H9 (cell line): ENCODE measurements around the gene RASGRP4. TPM values are rescaled to one million over a fixed set of nuclear protein-coding genes. Genes with fewer than 3 reads are reported as not detected.

Source experiments
- DNase-seq: peaks from one replicate; pipeline ENCODE4 v3.0.0-alpha.2; 2017
- H2AFZ ChIP-seq: one replicate; pipeline ENCODE4 v1.6.1; 2013; ENCODE audit warnings: mild to moderate bottlenecking, low read length, control low read depth, moderate library complexity
- H2AK5ac ChIP-seq: 2 replicates; pipeline ENCODE4 v1.6.1; 2013; ENCODE audit warnings: low read length, control low read depth, mixed read lengths; ENCODE audit not compliant: insufficient read length
- H2BK120ac ChIP-seq: one replicate; pipeline ENCODE4 v1.6.1; 2013; ENCODE audit warnings: low read depth, mild to moderate bottlenecking, low read length, control low read depth, inconsistent platforms; ENCODE audit not compliant: poor library complexity, severe bottlenecking
- H2BK12ac ChIP-seq: 2 replicates; pipeline ENCODE4 v1.6.1; 2013; ENCODE audit warnings: low read length, control low read depth, mixed read lengths, low read depth; ENCODE audit not compliant: insufficient read length
- H2BK15ac ChIP-seq: 2 replicates; pipeline ENCODE4 v1.6.1; 2013; ENCODE audit warnings: low read depth, low read length, control low read depth
- H2BK20ac ChIP-seq: one replicate; pipeline ENCODE4 v1.6.1; 2013; ENCODE audit warnings: low read depth, mild to moderate bottlenecking, low read length, control low read depth, inconsistent platforms; ENCODE audit not compliant: poor library complexity, severe bottlenecking
- H2BK5ac ChIP-seq: 2 replicates; pipeline ENCODE4 v1.6.1; 2013; ENCODE audit warnings: low read length, control low read depth, mixed read lengths; ENCODE audit not compliant: insufficient read length
- H3K14ac ChIP-seq: 2 replicates; pipeline ENCODE4 v1.6.1; 2013; ENCODE audit warnings: low read length, control low read depth; ENCODE audit not compliant: insufficient read depth
- H3K18ac ChIP-seq: 2 replicates; pipeline ENCODE4 v1.6.1; 2013; ENCODE audit warnings: low read depth, mild to moderate bottlenecking, mixed read lengths, low read length, control low read depth; ENCODE audit not compliant: insufficient read length
- H3K23ac ChIP-seq: 2 replicates; pipeline ENCODE4 v1.6.1; 2013; ENCODE audit warnings: low read length, control low read depth, mixed read lengths, low read depth; ENCODE audit not compliant: insufficient read length
- H3K23me2 ChIP-seq: 2 replicates; pipeline ENCODE4 v1.6.1; 2013; ENCODE audit warnings: low read depth, mild to moderate bottlenecking, mixed read lengths, low read length, control low read depth; ENCODE audit not compliant: insufficient read length, poor library complexity, severe bottlenecking
- H3K27ac ChIP-seq: 2 replicates; pipeline ENCODE4 v1.5.1; 2013; ENCODE audit warnings: low read length, control low read depth, mixed read lengths, low read depth; ENCODE audit not compliant: insufficient read length
- H3K27me3 ChIP-seq: 2 replicates; pipeline ENCODE4 v1.6.1; 2013; ENCODE audit warnings: low read length, control low read depth, inconsistent platforms; ENCODE audit not compliant: insufficient read depth
- H3K4ac ChIP-seq: 2 replicates; pipeline ENCODE4 v1.6.1; 2013; ENCODE audit warnings: low read depth, mild to moderate bottlenecking, control low read depth, inconsistent platforms, low read length, moderate library complexity
- H3K4me1 ChIP-seq: 2 replicates; pipeline ENCODE4 v1.6.1; 2013; ENCODE audit warnings: low read length, control low read depth, inconsistent platforms; ENCODE audit not compliant: insufficient read depth
- H3K4me2 ChIP-seq: 2 replicates; pipeline ENCODE4 v1.6.1; 2013; ENCODE audit warnings: low read length, control low read depth, mixed read lengths; ENCODE audit not compliant: insufficient read length, insufficient read depth
- H3K56ac ChIP-seq: 2 replicates; pipeline ENCODE4 v1.6.1; 2013; ENCODE audit warnings: low read depth, mild to moderate bottlenecking, mixed read lengths, low read length, control low read depth; ENCODE audit not compliant: insufficient read length
- H3K79me1 ChIP-seq: 2 replicates; pipeline ENCODE4 v1.6.1; 2013; ENCODE audit warnings: low read depth, mild to moderate bottlenecking, moderate library complexity, low read length, control low read depth, inconsistent platforms; ENCODE audit not compliant: insufficient read depth, poor library complexity, severe bottlenecking
- H3K79me2 ChIP-seq: 2 replicates; pipeline ENCODE4 v1.6.1; 2013; ENCODE audit warnings: low read length, control low read depth, inconsistent platforms; ENCODE audit not compliant: insufficient read depth
- H3K9ac ChIP-seq: 2 replicates; pipeline ENCODE4 v1.6.1; 2013; ENCODE audit warnings: low read length, control low read depth, mixed read lengths; ENCODE audit not compliant: insufficient read length; ENCODE audit errors: extremely low read depth
- H3K9me3 ChIP-seq: one replicate; pipeline ENCODE4 v1.6.1; 2013; ENCODE audit warnings: low read depth, low read length, inconsistent platforms; ENCODE audit not compliant: control insufficient read depth
- H3T11ph ChIP-seq: one replicate; pipeline ENCODE4 v1.6.1; 2013; ENCODE audit warnings: mild to moderate bottlenecking, low read length, control low read depth, inconsistent platforms
- H4K20me1 ChIP-seq: one replicate; pipeline ENCODE4 v1.6.1; 2013; ENCODE audit not compliant: control insufficient read depth, insufficient read length, insufficient read depth
- H4K5ac ChIP-seq: 2 replicates; pipeline ENCODE4 v1.6.1; 2013; ENCODE audit warnings: low read depth, mild to moderate bottlenecking, mixed read lengths, low read length, control low read depth; ENCODE audit not compliant: insufficient read length
- H4K8ac ChIP-seq: replicated peaks from 2 replicates; pipeline ENCODE4 v1.6.1; 2013; ENCODE audit warnings: low read length, control low read depth, mixed read lengths, low read depth; ENCODE audit not compliant: insufficient read length
- H4K91ac ChIP-seq: 2 replicates; pipeline ENCODE4 v1.6.1; 2013; ENCODE audit warnings: low read depth, mild to moderate bottlenecking, moderate library complexity, mixed read lengths, low read length, control low read depth; ENCODE audit not compliant: insufficient read length
- H3K27ac Mint-ChIP-seq, 3 experiments: 2 replicates in 2 of 3; 3 replicates in 1 of 3; pipeline ENCODE4 v1.8.0; 2020 to 2021; ENCODE audit warnings: mixed read lengths in 3 of 3, mild to moderate bottlenecking in 1 of 3, moderate library complexity in 1 of 3
- H3K27me3 Mint-ChIP-seq: 2 replicates; pipeline ENCODE4 v1.8.0; 2021; ENCODE audit warnings: low read depth, mild to moderate bottlenecking, moderate library complexity, mixed read lengths
- H3K36me3 Mint-ChIP-seq, 3 experiments: 2 replicates in 2 of 3; 3 replicates in 1 of 3; pipeline ENCODE4 v1.8.0; 2020 to 2021; ENCODE audit warnings: low read depth in 3 of 3, mixed read lengths in 3 of 3; ENCODE audit not compliant: insufficient read depth in 1 of 3
- H3K4me1 Mint-ChIP-seq, 2 experiments: 2 replicates each; pipeline ENCODE4 v1.8.0; 2020; ENCODE audit warnings: mixed read lengths in 2 of 2
- H3K4me3 Mint-ChIP-seq, 2 experiments: 2 replicates in 1 of 2; 3 replicates in 1 of 2; pipeline ENCODE4 v1.8.0; 2020 to 2021; ENCODE audit warnings: mild to moderate bottlenecking in 2 of 2, mixed read lengths in 2 of 2, moderate library complexity in 1 of 2
- H3K9me3 Mint-ChIP-seq, 2 experiments: 2 replicates in 1 of 2; 3 replicates in 1 of 2; pipeline ENCODE4 v1.8.0; 2020; ENCODE audit warnings: mild to moderate bottlenecking in 2 of 2, mixed read lengths in 2 of 2, moderate library complexity in 1 of 2
- WGBS: extraction: QIAGEN DNeasy Blood & Tissue Kit; methylation state at CpG from one replicate; pipeline ENCODE4 v1.1.7; 2013; ENCODE audit warnings: missing lambda C conversion rate, low lambda C conversion rate, mixed read lengths; ENCODE audit not compliant: insufficient read length; ENCODE audit errors: extremely low coverage; 5-methylcytosine and 5-hydroxymethylcytosine counted together
- total RNA-seq: library from RNA; stranded (reverse); gene quantifications from 2 replicates; pipeline ENCODE4 v1.2.1, GENCODE V29; 2021
- TF ChIP-seq, protein P1 (sequence below): fragments of 200-600 bp; sonication (generic); conservative IDR thresholded peaks from 3 replicates; pipeline ENCODE4 v1.8.0; 2021; ENCODE audit warnings: antibody characterized with exemption, mild to moderate bottlenecking

The RASGRP4 gene
- total RNA-seq, 1 experiment from 2014 or later = 0.28 TPM

DNA sequence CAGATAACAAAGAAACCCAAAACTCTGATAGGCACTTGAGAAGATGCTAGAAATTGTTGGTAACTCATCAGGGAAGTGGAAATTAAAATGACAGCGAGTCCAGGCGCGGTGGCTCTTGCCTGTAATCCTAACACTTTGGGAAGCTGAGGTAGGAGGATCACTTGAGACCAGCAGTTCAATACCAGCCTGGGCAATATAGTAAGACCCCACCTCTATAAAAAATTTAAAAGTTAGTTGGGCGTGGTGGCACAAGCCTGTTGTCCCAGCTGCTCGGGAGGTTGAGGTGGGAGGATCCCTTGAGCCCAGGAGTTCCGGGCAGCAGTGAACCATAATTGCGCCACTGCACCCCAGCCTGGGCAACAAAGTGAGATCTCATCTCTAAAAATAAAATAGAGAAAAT is 4.9 kb upstream of the RASGRP4 start:
- no peaks in the 10 kb centered on the region for H3K9me3 ChIP-seq
- H3K79me2 ChIP-seq = no peaks in the 10 kb centered on the region
- H4K20me1 ChIP-seq = no peaks in the 10 kb centered on the region
- H3K27me3 Mint-ChIP-seq = no peaks in the 10 kb centered on the region
- no peak overlapping the region for H3K9ac ChIP-seq
- H2BK15ac ChIP-seq = no peak overlapping the region
- peaks cover 21 to 29% of the 10 kb centered on the region in 2 experiments for H3K4me1 Mint-ChIP-seq
- H2AK5ac ChIP-seq = no peak overlapping the region
- H3K9me3 Mint-ChIP-seq = no peaks in the 10 kb centered on the region
- H3K14ac ChIP-seq = no peak overlapping the region
- H3K18ac ChIP-seq = no peak overlapping the region
- H3K4ac ChIP-seq = no peak overlapping the region
- 0 out of 7 replicates have a peak overlapping the region, but pooled peaks of 1 of the 3 experiments have one; percentile 19 for H3K27ac Mint-ChIP-seq
- H3K23ac ChIP-seq = no peak overlapping the region
- no peaks in the 10 kb centered on the region for H3K79me1 ChIP-seq
- no peak overlapping the region for H3K4me3 Mint-ChIP-seq
- no peak overlapping the region for H4K8ac ChIP-seq
- H4K5ac ChIP-seq = no peak overlapping the region
- H2AFZ ChIP-seq = no peak overlapping the region
- H3T11ph ChIP-seq = no peak overlapping the region
- DNase-seq = no peak
- H2BK120ac ChIP-seq = no peak overlapping the region
- no peaks in the 10 kb centered on the region for H3K36me3 Mint-ChIP-seq
- H2BK5ac ChIP-seq = no peak overlapping the region
- TF ChIP-seq, protein P1, sequence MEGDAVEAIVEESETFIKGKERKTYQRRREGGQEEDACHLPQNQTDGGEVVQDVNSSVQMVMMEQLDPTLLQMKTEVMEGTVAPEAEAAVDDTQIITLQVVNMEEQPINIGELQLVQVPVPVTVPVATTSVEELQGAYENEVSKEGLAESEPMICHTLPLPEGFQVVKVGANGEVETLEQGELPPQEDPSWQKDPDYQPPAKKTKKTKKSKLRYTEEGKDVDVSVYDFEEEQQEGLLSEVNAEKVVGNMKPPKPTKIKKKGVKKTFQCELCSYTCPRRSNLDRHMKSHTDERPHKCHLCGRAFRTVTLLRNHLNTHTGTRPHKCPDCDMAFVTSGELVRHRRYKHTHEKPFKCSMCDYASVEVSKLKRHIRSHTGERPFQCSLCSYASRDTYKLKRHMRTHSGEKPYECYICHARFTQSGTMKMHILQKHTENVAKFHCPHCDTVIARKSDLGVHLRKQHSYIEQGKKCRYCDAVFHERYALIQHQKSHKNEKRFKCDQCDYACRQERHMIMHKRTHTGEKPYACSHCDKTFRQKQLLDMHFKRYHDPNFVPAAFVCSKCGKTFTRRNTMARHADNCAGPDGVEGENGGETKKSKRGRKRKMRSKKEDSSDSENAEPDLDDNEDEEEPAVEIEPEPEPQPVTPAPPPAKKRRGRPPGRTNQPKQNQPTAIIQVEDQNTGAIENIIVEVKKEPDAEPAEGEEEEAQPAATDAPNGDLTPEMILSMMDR = no peak
- no peaks in the 10 kb centered on the region for H3K27me3 ChIP-seq
- no peak overlapping the region for H4K91ac ChIP-seq
- no peak overlapping the region for H2BK20ac ChIP-seq
- H3K27ac ChIP-seq = no peak overlapping the region
- no peak overlapping the region for H3K4me2 ChIP-seq
- H3K23me2 ChIP-seq = peaks cover 8% of the 10 kb centered on the region
- no peak overlapping the region for H3K56ac ChIP-seq
- no peak overlapping the region for H2BK12ac ChIP-seq
- no CpG with 5 or more reads among the region's 7 CpGs for WGBS
- no peaks in the 10 kb centered on the region; the same call in 1 of the 2 replicates for H3K4me1 ChIP-seq
